GM12878 (cell line): ENCODE measurements around the gene NT5E. TPM values are rescaled to one million over a fixed set of nuclear protein-coding genes. Genes with fewer than 3 reads are reported as not detected.

ENCODE experiments used
- ATAC-seq: fragments of 200-7000 bp; cut with Tn5 transposase; 3 replicates; pipeline ENCODE4 v1.9.1; 2020; ENCODE audit warnings: mild to moderate bottlenecking, moderate library complexity
- BruUV-seq: library from RNA; stranded (reverse); fragments of 400-500 nt; replicated peaks from 2 replicates; lab custom pipeline; 2021; lab: Mats Ljungman, UMichigan
- CTCF ChIA-PET: fragments of 300-600 bp; sonication (Branson Sonifier 250); formaldehyde crosslinking; extraction: SDS; loops from one replicate; lab custom pipeline; 2021; ENCODE audit warnings: inconsistent platforms; lab: Yijun Ruan, JAX
- POLR2A ChIA-PET: fragments of 350-600 bp; formaldehyde crosslinking; extraction: SDS; loops from one replicate; lab custom pipeline; 2021; ENCODE audit warnings: inconsistent platforms; lab: Charles Lee
- RAD21 ChIA-PET: fragments of 300-600 bp; sonication (Branson Sonifier 250); formaldehyde crosslinking; loops from one replicate; lab custom pipeline; 2023; ENCODE audit warnings: antibody characterized with exemption; ENCODE audit not compliant: unreplicated experiment; lab: Charles Lee
- SMC1A ChIA-PET: fragments of 300-600 bp; sonication (Branson Sonifier 250); formaldehyde crosslinking; loops from one replicate; lab custom pipeline; 2023; ENCODE audit not compliant: unreplicated experiment, uncharacterized antibody; lab: Charles Lee
- DNase-seq: peaks from one replicate; pipeline ENCODE4 v3.0.0-alpha.2; 2011; ENCODE audit warnings: low read depth, low spot score
- FAIRE-seq: peaks from 3 replicates; lab custom pipeline; 2011; peaks lifted over from hg19 to GRCh38; lab: Jason Lieb, UNC
- H2AFZ ChIP-seq: 2 replicates; pipeline ENCODE4 v1.6.0; 2011; ENCODE audit warnings: low read depth, low read length, control low read depth; ENCODE audit not compliant: control insufficient read depth
- H3K27ac ChIP-seq: 2 replicates; pipeline ENCODE4 v1.5.1; 2011; ENCODE audit warnings: control low read depth; ENCODE audit not compliant: control insufficient read depth, insufficient read depth
- H3K27me3 ChIP-seq, 2 experiments: replicated peaks in 1 of 2; 2 replicates each; pipeline versions ENCODE4 v1.6.0 to v1.6.1; 2011; ENCODE audit warnings: low read length in 1 of 2; ENCODE audit not compliant: control insufficient read depth in 2 of 2, insufficient read depth in 2 of 2
- H3K36me3 ChIP-seq, 2 experiments: 2 replicates each; pipeline ENCODE4 v1.5.1; 2011; ENCODE audit warnings: low read length in 1 of 2; ENCODE audit not compliant: control insufficient read depth in 2 of 2, insufficient read depth in 2 of 2
- H3K4me1 ChIP-seq: 2 replicates; pipeline ENCODE4 v1.6.1; 2011; ENCODE audit warnings: mild to moderate bottlenecking, low read length, moderate library complexity, mixed read lengths; ENCODE audit not compliant: control insufficient read depth, insufficient read depth
- H3K4me2 ChIP-seq: 2 replicates; pipeline ENCODE4 v1.6.0; 2011; ENCODE audit warnings: control low read depth; ENCODE audit not compliant: control insufficient read depth, insufficient read depth
- H3K4me3 ChIP-seq: fragments of 200-600 bp; sonication (generic); 2 replicates; pipeline ENCODE4 v1.5.1; 2016
- H3K79me2 ChIP-seq: 2 replicates; pipeline ENCODE4 v1.6.0; 2011; ENCODE audit warnings: low read length; ENCODE audit not compliant: control insufficient read depth, insufficient read depth
- H3K9ac ChIP-seq: 2 replicates; pipeline ENCODE4 v1.8.0; 2011; ENCODE audit warnings: low read length, control low read depth, mixed read lengths; ENCODE audit not compliant: control insufficient read depth, insufficient read depth
- H3K9me3 ChIP-seq: replicated peaks from 3 replicates; pipeline ENCODE4 v1.5.1; 2011; ENCODE audit warnings: mild to moderate bottlenecking, low read length; ENCODE audit not compliant: control insufficient read depth, insufficient read depth
- H4K20me1 ChIP-seq: 2 replicates; pipeline ENCODE4 v1.6.0; 2011; ENCODE audit not compliant: control insufficient read depth, insufficient read depth
- BCL3 ChIP-seq: IDR thresholded peaks from 2 replicates; pipeline ENCODE4 v1.6.1; 2011; ENCODE audit warnings: borderline replicate concordance, low read depth, mild to moderate bottlenecking, moderate library complexity, low read length; ENCODE audit not compliant: insufficient read depth, poor library complexity, severe bottlenecking
- CBFB ChIP-seq: IDR thresholded peaks from 2 replicates; pipeline ENCODE4 v1.6.1; 2016; ENCODE audit warnings: antibody characterized with exemption, low read depth
- HDGF ChIP-seq: fragments of 450-650 bp; IDR thresholded peaks from 2 replicates; pipeline ENCODE4 v1.6.1; 2016; ENCODE audit warnings: antibody characterized with exemption
- NRF1 ChIP-seq: conservative IDR thresholded peaks from 2 replicates; pipeline ENCODE4 v1.6.1; 2011; ENCODE audit warnings: mild to moderate bottlenecking, low read depth, low read length, improper control_type of control experiment
- POLR2A ChIP-seq: IDR thresholded peaks from 2 replicates; pipeline ENCODE4 v1.6.1; 2011; ENCODE audit warnings: low read depth, mild to moderate bottlenecking, low read length
- YY1 ChIP-seq: IDR thresholded peaks from 2 replicates; pipeline ENCODE4 v1.6.1; 2011; ENCODE audit warnings: low read depth, mild to moderate bottlenecking, low read length
- WGBS: methylation state at CpG from one replicate; pipeline ENCODE4 v1.1.6; 2016; ENCODE audit warnings: low lambda C conversion rate; ENCODE audit not compliant: insufficient replicate concordance, insufficient coverage; ENCODE audit errors: missing lambda C conversion rate; 5-methylcytosine and 5-hydroxymethylcytosine counted together
- in situ Hi-C: fragments of 300-500 bp; cut with MboI; formaldehyde crosslinking; loops from 9 replicates; pipeline ENCODE4 v1.14.3; 2018; ENCODE audit warnings: mixed read lengths
- intact Hi-C: fragments of 100-400 bp; cut with micrococcal nuclease; formaldehyde crosslinking; loops from one replicate; pipeline ENCODE4 v1.14.2; 2022; ENCODE audit not compliant: unreplicated experiment
- polyA plus RNA-seq, 11 experiments: library from polyadenylated mRNA; depleted of rRNA in 4 of 11; unstranded in 6 of 11; stranded (reverse) in 5 of 11; fragments of >200 nt; fragmentation: Nextera tagmentation in 4 of 11; fragmentation: Illumina TruSeq in 1 of 11; extraction: Ambion mirVana in 4 of 11; extraction: Trizol in 1 of 11; gene quantifications; 1 replicate in 1 of 11; 2 replicates in 10 of 11; pipeline versions ENCODE4 v1.2.1 to v1.2.3, GENCODE V29; 2011 to 2016; ENCODE audit warnings: inconsistent platforms in 2 of 11, missing spikeins in 2 of 11, low read depth in 1 of 11
- total RNA-seq, 4 experiments: library from RNA; depleted of rRNA in 3 of 4; stranded (reverse); fragments of >200 nt in 3 of 4; fragmentation: Illumina TruSeq in 1 of 4; extraction: Trizol in 1 of 4; gene quantifications; 2 replicates each; pipeline versions ENCODE4 v1.2.1 to v1.2.3, GENCODE V29; 2013 to 2021

Gene NT5E
- total and polyA plus RNA-seq, 10 of the 15 experiments (the other 5 are each of a cell fraction or from before 2014, with no cell fraction given) = 1.9 to 9.7 (median 7.3) TPM

DNA sequence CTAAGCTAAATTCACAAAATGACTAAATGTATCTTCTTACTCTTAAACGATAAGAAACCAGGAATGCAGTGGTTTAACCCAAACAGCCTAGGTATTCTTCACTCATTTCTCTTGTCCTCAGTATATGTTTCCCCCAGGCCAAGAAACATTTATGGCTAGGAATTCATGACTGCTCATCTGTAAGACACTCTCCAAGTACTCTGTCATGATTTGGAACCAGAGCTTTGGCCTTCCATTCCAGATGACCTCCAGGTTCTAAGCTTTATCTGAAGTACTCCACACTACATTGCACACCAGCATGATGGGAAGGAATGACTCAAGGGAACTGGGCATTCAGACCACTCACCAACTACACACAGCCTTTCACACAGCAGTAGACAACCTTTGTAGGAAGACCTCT, 29.3 kb downstream of the NT5E start:
- POLR2A ChIA-PET = no interaction called here
- BruUV-seq = no TSS peak

More for the DNA sequence above, 29.3 kb downstream of the NT5E start:
- intact Hi-C loops (no loop called here), in situ Hi-C loops (no loop called here)
- Histone ChIP-seq H3K4me1 (no peaks in the 10 kb centered on the region), H3K9ac (no peak overlapping the region), H3K36me3 (no peaks in the 10 kb centered on the region; a peak in 1 of 4 replicates), H3K27me3 (no peaks in the 10 kb centered on the region), H4K20me1 (no peaks in the 10 kb centered on the region), H3K79me2 (no peaks in the 10 kb centered on the region), H3K4me3 (no peak overlapping the region), H3K4me2 (no peak overlapping the region), H2AFZ (no peak overlapping the region), H3K27ac (no peak overlapping the region), H3K9me3 (no peaks in the 10 kb centered on the region)
- ChIA-PET RAD21 (interaction anchor here (1.0 to 1.3 kb wide), 4 partner anchors 10 to 125 kb away, joined by 3 to 7 read pairs (median 3); no protein-coding TSS in a partner anchor), SMC1A (interaction anchor here (0.7 to 11.6 kb wide), 9 partner anchors 10 to 126 kb away, joined by 3 to 162 read pairs (median 30); partner anchors contain the start of gene NT5E), CTCF (interaction anchor here (0.8 to 12.1 kb wide), 8 partner anchors 10 to 126 kb away, joined by 3 to 217 read pairs (median 9); partner anchors contain the start of gene NT5E)
- DNase-seq (no peak), FAIRE-seq (no peak), ATAC-seq (no peak)
- WGBS = 100% methylated on average over 1 of the region's 1 CpG
- TF ChIP-seq POLR2A (no peak), YY1 (no peak), NRF1 (no peak), BCL3 (no peak), HDGF (no peak), CBFB (no peak)
